Kidney epithelial cell (primary cell): ENCODE measurements around the gene CLCNKB. TPM values are rescaled to one million over a fixed set of nuclear protein-coding genes. Genes with fewer than 3 reads are reported as not detected.

ENCODE experiments used
- DNase-seq: peaks from one replicate; pipeline ENCODE4 v3.0.0-alpha.2; 2010; ENCODE audit warnings: low read depth
- H3K27me3 ChIP-seq: 2 replicates; pipeline ENCODE4 v1.6.0; 2011; ENCODE audit warnings: low read length; ENCODE audit not compliant: control insufficient read depth, insufficient read depth
- H3K36me3 ChIP-seq: 2 replicates; pipeline ENCODE4 v1.5.1; 2011; ENCODE audit warnings: low read length; ENCODE audit not compliant: control insufficient read depth, insufficient read depth
- H3K4me3 ChIP-seq: 2 replicates; pipeline ENCODE4 v1.5.1; 2011; ENCODE audit warnings: low read depth, mild to moderate bottlenecking, control low read depth, low read length
- total RNA-seq: library from RNA; depleted of rRNA; stranded (reverse); fragments of >200 nt; gene quantifications from 2 replicates; pipeline ENCODE4 v1.2.3, GENCODE V29; 2015
- TF ChIP-seq, protein P1 (sequence below): IDR thresholded peaks from 2 replicates; pipeline ENCODE4 v1.5.1; 2011; ENCODE audit warnings: mild to moderate bottlenecking, moderate library complexity, low read length, control low read depth, inconsistent platforms; ENCODE audit not compliant: insufficient read depth, poor library complexity, severe bottlenecking

The CLCNKB gene
- total RNA-seq, 1 donor from 2014 or later: 0.50 TPM

GRCh38 chr1:16072095-16072494, 28.5 kb downstream of the CLCNKB start:
- DNase-seq: no peak
- H3K36me3 ChIP-seq: no peaks in the 10 kb centered on the region
- no peak overlapping the region for H3K4me3 ChIP-seq
- peaks cover 2% of the 10 kb centered on the region for H3K27me3 ChIP-seq
- TF ChIP-seq, protein P1, sequence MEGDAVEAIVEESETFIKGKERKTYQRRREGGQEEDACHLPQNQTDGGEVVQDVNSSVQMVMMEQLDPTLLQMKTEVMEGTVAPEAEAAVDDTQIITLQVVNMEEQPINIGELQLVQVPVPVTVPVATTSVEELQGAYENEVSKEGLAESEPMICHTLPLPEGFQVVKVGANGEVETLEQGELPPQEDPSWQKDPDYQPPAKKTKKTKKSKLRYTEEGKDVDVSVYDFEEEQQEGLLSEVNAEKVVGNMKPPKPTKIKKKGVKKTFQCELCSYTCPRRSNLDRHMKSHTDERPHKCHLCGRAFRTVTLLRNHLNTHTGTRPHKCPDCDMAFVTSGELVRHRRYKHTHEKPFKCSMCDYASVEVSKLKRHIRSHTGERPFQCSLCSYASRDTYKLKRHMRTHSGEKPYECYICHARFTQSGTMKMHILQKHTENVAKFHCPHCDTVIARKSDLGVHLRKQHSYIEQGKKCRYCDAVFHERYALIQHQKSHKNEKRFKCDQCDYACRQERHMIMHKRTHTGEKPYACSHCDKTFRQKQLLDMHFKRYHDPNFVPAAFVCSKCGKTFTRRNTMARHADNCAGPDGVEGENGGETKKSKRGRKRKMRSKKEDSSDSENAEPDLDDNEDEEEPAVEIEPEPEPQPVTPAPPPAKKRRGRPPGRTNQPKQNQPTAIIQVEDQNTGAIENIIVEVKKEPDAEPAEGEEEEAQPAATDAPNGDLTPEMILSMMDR: no peak

DNA sequence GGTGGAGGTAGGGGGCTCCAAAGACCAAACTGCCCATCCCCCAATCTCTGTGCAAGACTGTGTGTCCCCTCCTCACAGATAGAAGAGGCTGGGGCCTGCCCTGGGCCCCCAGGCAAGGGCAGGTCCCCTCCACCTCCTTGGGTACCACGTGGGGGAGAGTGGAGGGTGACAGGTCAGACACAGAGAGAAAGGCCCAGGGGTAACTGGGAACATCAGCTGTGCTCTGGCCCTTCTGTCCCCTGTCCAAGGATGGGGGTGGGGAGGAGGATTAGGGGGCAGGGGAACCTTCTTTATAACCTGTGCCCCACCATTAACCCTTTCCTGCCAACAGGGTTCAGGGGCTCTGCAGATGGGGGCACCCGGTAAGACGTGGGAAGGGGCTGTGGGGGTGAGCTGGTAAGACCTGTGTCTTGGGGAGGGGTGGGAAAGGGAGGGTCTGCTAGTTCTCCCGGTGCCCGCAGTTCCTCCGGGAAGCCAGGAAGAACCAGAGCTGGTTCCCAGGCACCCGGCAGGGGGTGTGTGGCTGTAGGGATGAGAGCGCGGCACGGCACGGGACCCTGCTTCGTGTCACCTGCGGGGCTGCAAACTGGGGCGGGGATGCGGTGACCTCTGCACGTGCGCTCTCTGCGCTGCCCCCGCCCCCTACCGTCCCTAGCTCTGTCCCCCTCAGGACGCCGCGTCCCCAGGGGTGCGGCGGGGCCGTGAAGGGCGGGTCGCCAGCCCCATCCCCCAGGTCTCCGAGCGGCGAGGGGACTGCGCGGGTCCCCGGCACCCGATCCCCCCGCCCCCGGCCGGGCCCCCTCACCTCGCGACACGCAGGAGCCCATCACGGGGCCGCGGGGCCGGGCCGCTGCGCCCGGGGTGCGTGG, 29.3 kb downstream of the CLCNKB start:
- no peak for DNase-seq
- Histone ChIP-seq H3K27me3 (peaks cover 2% of the 10 kb centered on the region), H3K4me3 (peak overlapping the region; percentile 35), H3K36me3 (no peaks in the 10 kb centered on the region)
- TF ChIP-seq, protein P1: peak; percentile 33

GRCh38 chr1:16073490-16074119, 30.0 kb downstream of the CLCNKB start, which contains the start of gene FAM131C:
Gene FAM131C, minus strand, starts transcription at chr1:16073651. Its CDS starts 209 bp downstream, at chr1:16073442.
- TF ChIP-seq, protein P1: no peak

DNA sequence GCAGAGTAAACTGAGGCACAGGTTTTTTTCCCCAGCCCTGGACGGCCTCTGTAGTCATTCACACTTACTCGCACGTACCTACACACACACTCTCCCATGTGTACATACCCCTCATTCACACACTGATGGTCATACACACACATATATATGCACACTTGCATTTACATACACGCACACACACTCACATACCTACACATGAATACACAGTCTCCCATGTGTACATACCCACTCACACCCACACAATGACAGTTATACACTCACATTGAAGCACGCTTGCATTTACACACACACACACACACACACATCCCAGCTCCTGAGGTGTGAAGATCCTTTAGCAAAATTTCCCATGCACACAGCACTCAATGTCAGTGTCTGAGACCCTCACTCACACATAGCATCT, 30.6 kb downstream of the CLCNKB start:
- no peak overlapping the region for H3K4me3 ChIP-seq
- peaks cover 2% of the 10 kb centered on the region for H3K27me3 ChIP-seq
- TF ChIP-seq, protein P1: no peak
- H3K36me3 ChIP-seq: no peaks in the 10 kb centered on the region
- no peak for DNase-seq

More at GRCh38 chr1:16073490-16074119, 30.0 kb downstream of the CLCNKB start, which contains the start of gene FAM131C:
- DNase-seq: no peak
- Histone ChIP-seq H3K36me3 (no peaks in the 10 kb centered on the region), H3K4me3 (peak within 1 kb of the TSS; percentile 35), H3K27me3 (peaks cover 2% of the 10 kb centered on the region)

- TF ChIP-seq, protein P1: no peak
- Histone ChIP-seq H3K4me3 (no peak overlapping the region), H3K27me3 (peaks cover 2% of the 10 kb centered on the region), H3K36me3 (no peaks in the 10 kb centered on the region)
- DNase-seq: no peak
Observed at GRCh38 chr1:16075337-16076030, 31.9 kb downstream of the CLCNKB start.
